AG20443 (cell line): ENCODE measurements around the gene MYPN.
"Not testable (repeated sequence)": the region's sequence is repeated elsewhere in the genome, so short reads cannot be mapped to it uniquely, and the experiment has no call there.

ENCODE experiments used
- DNase-seq: peaks from one replicate; pipeline ENCODE4 v3.0.0; 2012; ENCODE audit warnings: low spot score, mixed read lengths

Gene MYPN

GRCh38 chr10:68176797-68177196, 67.5 kb downstream of the MYPN start:
- no peak for DNase-seq

GRCh38 chr10:68178592-68178991, 69.3 kb downstream of the MYPN start:
- no peak for DNase-seq

- no peak for DNase-seq
These were observed 69.7 kb downstream of the MYPN start for GRCh38 chr10:68179016-68179415.

- no peak for DNase-seq
These were observed 71.2 kb downstream of the MYPN start for GRCh38 chr10:68180490-68180889.

- DNase-seq, result peak; percentile 14
These were observed 75.3 kb downstream of the MYPN start for GRCh38 chr10:68184546-68184945.

- DNase-seq, result no peak
These were observed 75.8 kb downstream of the MYPN start for GRCh38 chr10:68185085-68185484.

GRCh38 chr10:68188835-68189234, 79.5 kb downstream of the MYPN start:
- no peak for DNase-seq

- DNase-seq, result no peak
These were observed 82.8 kb downstream of the MYPN start for GRCh38 chr10:68192113-68192512.

- no peak for DNase-seq
These were observed 85.0 kb downstream of the MYPN start for GRCh38 chr10:68194290-68194689.

GRCh38 chr10:68195776-68196175, 86.5 kb downstream of the MYPN start:
- DNase-seq, result not testable (repeated sequence)

- DNase-seq, result no peak
These were observed 87.4 kb downstream of the MYPN start for GRCh38 chr10:68196701-68197100.

GRCh38 chr10:68202960-68203353, 93.7 kb downstream of the MYPN start:
- DNase-seq, result peak; percentile 85

- peak; percentile 81 for DNase-seq
These were observed 99.2 kb downstream of the MYPN start for GRCh38 chr10:68208424-68209042.

- no peak for DNase-seq
These were observed 102.4 kb downstream of the MYPN start for GRCh38 chr10:68211669-68212068.

GRCh38 chr10:68212721-68213352, 103.5 kb downstream of the MYPN start:
- peak; percentile 56 for DNase-seq

- DNase-seq, result no peak
These were observed 109.5 kb downstream of the MYPN start for GRCh38 chr10:68218786-68219185.

GRCh38 chr10:68221196-68221595, 111.9 kb downstream of the MYPN start:
- no peak for DNase-seq

GRCh38 chr10:68222391-68222790, 113.1 kb downstream of the MYPN start:
- DNase-seq, result no peak

GRCh38 chr10:68223535-68224165, 114.4 kb downstream of the MYPN start:
- no peak for DNase-seq

GRCh38 chr10:68224810-68225209, 115.5 kb downstream of the MYPN start:
- DNase-seq, result no peak

- DNase-seq, result no peak
These were observed 121.0 kb downstream of the MYPN start for GRCh38 chr10:68230268-68230667.

GRCh38 chr10:68231106-68231816, 122.0 kb downstream of the MYPN start:
- DNase-seq, result peak; percentile 99

GRCh38 chr10:68231817-68232251, 122.5 kb downstream of the MYPN start, which contains the start of gene ATOH7:
ATOH7 (minus strand) TSS chr10:68232113; CDS start chr10:68231677, 436 bp downstream.
- DNase-seq, result no peak
